ENCODE data around the gene BFSP2. TPM values are rescaled to one million over a fixed set of nuclear protein-coding genes. Genes with fewer than 3 reads are reported as not detected.

Gene BFSP2
- total and polyA plus RNA-seq, 2 of the 13 experiments (the other 11 are each of a cell fraction or from before 2014, with no cell fraction given) = not detected

GRCh38 chr3:133479401-133479800, 79.5 kb downstream of the BFSP2 start:
- no peaks in the 10 kb centered on the region for H3K36me3 ChIP-seq (replicated peaks in 1 of 2; ENCODE audit: control insufficient read depth in 1 of 2, insufficient read depth in 2 of 2, low read length in 2 of 2)
- ChIA-PET CTCF (ENCODE audit: low intra/inter-chr PET ratio, low total read pairs) (no interaction called here), POLR2A (interaction anchor here (0.7 kb wide), 1 partner anchor 10 kb away, joined by 3 read pairs; no protein-coding TSS in a partner anchor)
- H4K20me1 ChIP-seq (ENCODE audit: insufficient read depth, low read length) = no peaks in the 10 kb centered on the region
- no peak for ATAC-seq
- no peak overlapping the region for H3K27ac ChIP-seq (ENCODE audit: extremely low read length, insufficient read depth, low read length)
- BruUV-seq (replicated peaks) = no TSS peak
- H3K9me3 ChIP-seq (ENCODE audit: low read length) = no peaks in the 10 kb centered on the region
- no peak overlapping the region for H3K4me2 ChIP-seq (ENCODE audit: low read depth, low read length)
- intact Hi-C loops (cut with micrococcal nuclease; ENCODE audit: unreplicated experiment) = no loop called here
- DNase-seq (ENCODE audit: low spot score) = no peak
- FAIRE-seq = no peak
- 29% methylated on average over 2 of the region's 2 CpGs for WGBS (ENCODE audit: low lambda C conversion rate)
- peaks cover 6% of the 10 kb centered on the region; the same call in 1 of the 2 replicates for H3K4me1 ChIP-seq (ENCODE audit: insufficient read depth, low read length)
- H2AFZ ChIP-seq (ENCODE audit: low read length) = no peak overlapping the region
- H3K27me3 ChIP-seq (ENCODE audit: control insufficient read depth in 1 of 2, insufficient read depth in 2 of 2, low read length in 2 of 2) = no peaks in the 10 kb centered on the region; a peak in 2 of 5 replicates
- no peak overlapping the region for H3K4me3 ChIP-seq (replicated peaks in 1 of 3; ENCODE audit: insufficient read depth in 1 of 3, low read depth in 2 of 3, low read length in 3 of 3)
- TF ChIP-seq NCOR1 (IDR thresholded peaks at IDR 0.05; ENCODE audit: borderline replicate concordance, low read length) (no peak), THAP7 (CRISPR knock-in tag; IDR thresholded peaks at IDR 0.05) (no peak), ZBTB7B (CRISPR knock-in tag; IDR thresholded peaks at IDR 0.05) (no peak), ZNF225 (CRISPR knock-in tag; IDR thresholded peaks at IDR 0.05) (no peak), GPN1 (CRISPR knock-in tag; IDR thresholded peaks at IDR 0.05; ENCODE audit: borderline replicate concordance) (no peak), MZF1 (CRISPR knock-in tag; IDR thresholded peaks at IDR 0.05; ENCODE audit: borderline replicate concordance) (no peak), PHF20 (CRISPR knock-in tag; IDR thresholded peaks at IDR 0.05) (no peak), HINFP (CRISPR knock-in tag; IDR thresholded peaks at IDR 0.05; ENCODE audit: low read depth) (no peak), DZIP1 (CRISPR knock-in tag; IDR thresholded peaks at IDR 0.05) (no peak), NFE2 (CRISPR knock-in tag; IDR thresholded peaks at IDR 0.05) (no peak)
- no peak overlapping the region for H3K9ac ChIP-seq (ENCODE audit: insufficient read depth, low read depth, low read length)
- no peaks in the 10 kb centered on the region for H3K79me2 ChIP-seq (ENCODE audit: insufficient read depth, low read length)
- in situ Hi-C loops (cut with HindIII; ENCODE audit: extremely low pct_ligation_motif_present, low pct_unique_long_range_greater_than_20kb) = no loop called here
